Activated T-cell treated with anti-CD3 and anti-CD28 coated beads for 48 hours (primary cell): ENCODE data around the gene PRKAG2.
"Not testable (repeated sequence)": the region's sequence is repeated elsewhere in the genome, so short reads cannot be mapped to it uniquely, and the experiment has no call there.

Experiments used
- DNase-seq: peaks from one replicate; pipeline ENCODE4 v3.0.0-alpha.2; 2020; ENCODE audit warnings: low read depth

The PRKAG2 gene

GRCh38 chr7:151550656-151551286, 326.1 kb downstream of the PRKAG2 start:
- no peak for DNase-seq

DNA sequence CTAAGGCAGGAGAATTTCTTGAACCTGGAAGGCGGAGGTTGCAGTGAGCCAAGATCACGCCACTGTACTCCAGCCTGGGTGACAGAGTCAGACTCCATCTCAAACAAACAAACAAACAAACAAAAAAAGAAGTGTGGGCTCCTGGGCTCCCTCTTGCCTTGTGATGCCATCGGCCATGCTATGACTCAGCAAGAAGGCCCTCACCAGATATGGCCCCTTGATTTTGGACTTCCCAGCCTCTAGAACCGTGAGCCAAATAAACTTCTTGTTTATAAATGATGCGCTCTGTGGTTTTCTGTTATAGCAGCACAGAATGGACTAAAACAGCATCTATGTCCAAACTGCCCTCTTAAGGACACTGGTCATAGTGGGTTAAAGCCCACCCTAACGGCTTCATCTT, 327.3 kb downstream of the PRKAG2 start:
- DNase-seq: no peak

DNA sequence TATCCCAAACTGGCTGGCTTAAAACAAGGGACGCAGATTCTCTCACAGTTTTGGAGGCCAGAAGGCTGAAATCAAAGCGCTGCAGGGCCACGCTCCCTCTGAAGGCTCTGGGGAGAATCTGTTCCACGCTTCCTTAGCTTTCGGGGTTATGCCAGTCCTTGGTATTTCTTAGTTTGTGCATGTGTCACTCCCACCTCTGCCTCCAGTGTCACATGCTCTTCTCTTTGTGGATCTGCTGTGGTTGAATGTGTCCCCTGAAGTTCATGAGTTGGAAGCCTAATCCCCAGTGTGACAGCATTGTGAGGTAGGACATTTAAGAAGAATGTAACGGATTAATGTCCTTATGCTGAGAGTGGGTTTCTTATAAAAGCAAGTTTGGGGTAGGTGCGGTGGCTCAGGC, 327.8 kb downstream of the PRKAG2 start:
- DNase-seq: no peak

DNA sequence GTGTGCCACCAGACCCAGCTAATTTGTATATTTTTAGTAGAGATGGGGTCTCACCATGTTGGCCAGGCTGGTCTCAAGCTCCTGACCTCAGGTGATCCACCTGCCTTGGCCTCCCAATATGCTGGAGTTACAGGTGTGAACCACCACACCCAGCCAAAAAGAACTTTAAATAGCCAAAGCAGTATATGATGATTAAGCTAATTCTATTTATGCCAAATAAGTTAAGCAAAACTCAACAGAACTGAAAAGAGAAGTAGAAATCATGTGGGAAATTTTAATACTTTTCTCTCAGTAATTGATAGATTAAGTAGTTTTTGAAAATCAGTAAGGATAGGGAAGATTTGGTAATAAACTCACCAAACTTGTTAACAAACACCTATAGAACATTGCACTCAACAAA, 332.7 kb downstream of the PRKAG2 start:
- no peak for DNase-seq

GRCh38 chr7:151542606-151543130, 334.2 kb downstream of the PRKAG2 start:
- no peak for DNase-seq

DNA sequence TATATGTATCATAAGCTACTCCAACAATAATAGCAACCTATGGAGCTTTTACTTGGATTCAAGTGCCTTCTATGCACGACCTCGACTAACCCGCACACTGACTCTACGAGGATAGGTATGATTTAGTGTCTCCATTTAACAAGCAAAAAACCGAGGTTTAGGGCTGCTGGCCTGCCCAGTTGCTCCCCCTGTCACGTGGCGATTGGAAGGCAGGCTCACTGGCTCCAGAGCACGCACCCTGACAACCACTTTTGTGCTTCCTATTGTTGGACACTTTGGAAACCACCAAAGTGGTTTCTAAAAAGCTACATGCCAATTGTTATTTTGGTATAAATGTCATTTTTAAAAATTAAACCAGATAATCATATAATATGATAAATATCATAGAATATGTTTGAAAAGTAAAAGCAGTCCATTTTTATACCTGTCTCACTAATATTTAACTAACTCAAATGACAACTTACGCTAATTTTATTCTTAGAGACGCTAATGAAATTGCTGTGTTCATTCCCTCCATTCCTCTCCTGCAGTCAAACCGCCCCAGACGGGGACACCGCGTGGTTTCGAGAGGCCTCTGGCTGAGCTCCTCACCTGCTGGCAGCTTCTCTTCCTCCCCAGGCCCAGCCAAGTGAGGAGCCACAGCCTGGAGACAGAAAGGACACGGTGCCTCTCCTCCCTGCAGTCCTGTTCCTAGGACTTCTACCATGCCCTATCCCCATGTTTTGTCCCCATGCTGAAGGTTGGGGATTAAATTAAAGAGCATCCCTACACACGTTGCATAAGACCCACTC, 335.0 kb downstream of the PRKAG2 start:
- no peak for DNase-seq

DNA sequence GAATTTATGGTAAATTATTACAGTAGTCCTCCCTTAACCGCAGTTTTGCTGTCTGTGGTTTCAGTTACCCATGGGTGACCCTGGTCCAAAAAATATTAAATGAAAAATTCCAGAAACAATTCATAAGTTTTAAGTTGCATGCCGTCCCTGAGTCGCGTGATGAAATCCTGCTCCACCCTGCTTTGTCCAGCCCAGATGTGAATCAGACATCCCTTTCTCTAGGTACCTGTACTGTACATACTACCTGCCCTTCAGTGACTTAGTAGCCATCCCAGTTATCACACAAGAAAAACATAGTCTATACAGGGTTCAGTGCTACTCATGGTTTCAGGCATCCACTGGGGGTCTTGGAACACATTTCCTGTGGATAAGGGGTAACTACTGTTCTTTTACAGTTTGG, 336.8 kb downstream of the PRKAG2 start:
- DNase-seq: no peak

- DNase-seq: no peak
Measured at GRCh38 chr7:151539088-151539671, 337.7 kb downstream of the PRKAG2 start.

DNA sequence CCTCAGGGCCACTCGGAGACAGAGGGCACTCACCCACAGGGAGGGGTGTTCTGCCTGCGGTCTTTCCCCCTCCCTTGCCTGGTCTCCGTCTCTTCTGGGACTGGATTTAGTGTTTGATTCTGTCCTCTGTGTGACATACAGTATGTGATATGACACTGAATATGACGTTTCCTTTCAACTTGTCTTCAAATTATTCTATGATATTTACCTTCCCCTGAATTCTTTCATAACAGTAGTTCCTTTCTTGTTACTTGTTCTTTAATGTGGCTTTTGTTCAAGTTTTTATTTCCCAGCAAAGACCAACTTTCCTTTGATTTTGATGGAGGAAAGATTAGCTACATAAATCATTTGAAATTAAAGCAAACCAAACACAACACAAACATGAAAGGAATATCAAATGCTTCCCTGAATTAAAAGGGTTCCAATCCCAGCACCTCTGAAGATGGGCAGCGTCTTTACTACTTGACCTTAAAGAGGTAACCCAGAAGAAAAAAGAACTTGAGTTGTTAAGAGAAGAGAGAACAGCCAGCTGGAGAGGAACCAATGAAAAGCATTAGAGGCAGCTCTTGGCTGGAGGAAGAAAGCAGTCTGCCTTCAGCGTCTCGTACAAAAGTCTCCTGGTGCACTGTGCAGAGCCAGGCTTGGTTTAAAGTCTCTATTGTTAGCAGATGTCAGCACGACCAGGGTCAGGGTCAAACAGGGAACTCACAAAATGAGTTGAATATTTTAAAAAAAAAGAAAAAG, 338.9 kb downstream of the PRKAG2 start:
- no peak for DNase-seq

DNA sequence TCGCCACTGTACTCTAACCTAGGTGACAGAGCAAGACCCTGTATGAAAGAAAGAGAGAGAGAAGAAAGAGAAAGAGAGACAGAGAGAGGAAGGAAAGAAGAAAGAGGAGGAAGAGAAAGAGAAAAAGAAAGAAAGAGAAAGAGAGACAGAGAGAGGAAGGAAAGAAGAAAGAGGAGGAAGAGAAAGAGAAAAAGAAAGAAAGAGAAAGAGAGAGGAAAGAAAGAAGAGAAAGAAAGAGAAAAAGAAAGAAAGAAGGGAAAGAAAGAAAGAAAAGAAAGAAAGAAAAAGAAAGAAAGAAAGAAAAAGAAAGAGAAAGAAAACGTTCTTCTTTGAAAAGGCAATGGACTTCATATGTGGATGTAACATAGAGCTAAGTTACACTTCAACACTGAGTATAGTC, 340.7 kb downstream of the PRKAG2 start:
- not testable (repeated sequence) for DNase-seq

DNA sequence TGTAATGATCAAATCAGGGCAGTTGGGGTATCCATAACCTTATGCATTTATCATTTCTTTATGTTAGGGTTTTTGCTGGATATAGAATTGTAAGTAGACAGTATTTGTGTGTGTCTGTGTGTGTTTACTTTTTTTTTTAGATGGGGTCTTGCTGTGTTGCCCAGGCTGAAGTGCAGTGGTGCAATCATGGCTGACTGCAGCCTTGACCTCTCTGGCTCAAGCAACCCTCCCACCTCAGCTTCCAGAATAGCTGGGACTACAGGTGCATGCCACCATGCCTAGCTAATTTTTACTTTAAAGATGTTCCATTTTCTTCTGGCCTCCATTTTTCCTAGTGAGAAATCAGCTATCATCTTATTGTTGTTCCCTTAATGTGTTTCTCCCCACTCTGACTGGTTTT, 347.1 kb downstream of the PRKAG2 start:
- no peak for DNase-seq

DNA sequence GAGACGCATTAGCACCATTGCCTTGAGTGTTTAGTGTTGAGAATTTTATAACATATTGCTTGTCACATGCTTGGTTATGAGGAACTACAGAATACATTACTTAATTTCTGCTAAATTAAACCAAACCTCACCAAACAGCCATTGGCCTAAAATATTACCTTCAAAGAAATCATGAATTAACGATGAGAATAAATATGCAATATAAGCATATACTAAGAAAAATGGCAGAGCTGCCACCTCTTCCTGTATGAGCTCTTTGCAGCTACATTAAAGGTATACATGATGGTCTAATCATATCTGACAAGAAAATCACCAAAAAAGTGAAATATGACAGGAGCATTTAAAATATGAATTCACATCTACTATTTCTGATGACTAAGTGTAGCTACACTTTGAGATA, 352.1 kb downstream of the PRKAG2 start:
- no peak for DNase-seq

DNA sequence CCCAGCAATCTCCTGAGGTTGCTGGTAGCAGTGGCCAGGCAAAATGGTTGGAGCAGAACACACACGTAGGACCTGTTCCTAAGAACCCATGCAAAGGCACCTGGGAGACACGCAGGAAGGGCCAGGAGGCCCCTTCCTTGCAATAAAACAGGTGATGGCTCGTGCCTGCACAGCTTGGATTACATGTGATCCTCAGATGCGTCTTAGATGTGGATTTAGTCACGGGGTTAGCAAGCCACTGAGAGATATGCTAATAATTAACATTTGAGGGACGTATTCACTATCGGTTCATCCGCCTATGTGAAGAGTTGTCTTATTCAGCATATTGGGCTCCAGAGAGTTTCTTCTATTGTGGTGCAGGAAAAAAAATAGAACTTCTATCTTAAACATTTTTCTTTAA, 352.6 kb downstream of the PRKAG2 start:
- no peak for DNase-seq

DNA sequence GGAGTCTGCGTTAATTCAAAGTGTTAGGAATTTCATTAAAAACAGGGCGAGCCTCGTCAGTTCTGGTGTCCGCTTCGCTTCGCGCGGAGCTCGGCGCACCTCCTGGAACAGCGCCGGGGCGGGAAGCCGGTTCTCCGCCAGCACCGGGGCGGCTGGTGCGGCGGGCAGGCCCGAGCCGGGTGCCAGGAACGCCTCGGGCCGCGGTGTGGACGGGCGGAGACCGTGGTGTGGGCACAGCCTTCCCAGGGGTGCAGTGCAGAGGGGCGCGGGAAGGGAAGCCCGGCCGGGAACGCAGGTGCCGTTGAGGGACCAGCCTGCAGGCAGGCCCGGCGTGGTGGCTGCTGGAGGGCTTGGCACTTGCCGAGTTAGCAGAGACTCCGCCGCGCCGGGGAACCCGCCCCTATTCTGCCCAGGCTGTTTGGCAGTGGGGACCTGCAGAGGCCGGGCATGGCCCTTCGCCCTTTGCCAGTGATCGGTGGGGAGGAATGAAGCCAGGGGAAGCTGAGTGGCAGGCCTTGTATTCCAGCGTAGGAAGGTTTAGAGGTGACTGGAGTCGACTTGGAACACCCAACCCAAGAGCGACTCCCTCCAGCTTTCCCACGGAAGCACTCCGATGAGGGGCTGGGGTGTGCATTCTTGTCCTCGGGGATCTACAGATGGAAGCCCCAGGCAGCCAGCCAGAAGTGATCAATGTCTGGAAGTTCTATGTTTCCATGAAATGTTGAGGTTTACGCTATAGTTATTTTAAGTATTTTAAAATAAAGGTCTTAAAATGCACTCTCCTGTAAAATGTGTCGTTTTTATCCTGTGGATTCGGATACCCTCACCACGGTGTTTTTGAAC, 356.3 kb downstream of the PRKAG2 start:
- peak; percentile 39 for DNase-seq

DNA sequence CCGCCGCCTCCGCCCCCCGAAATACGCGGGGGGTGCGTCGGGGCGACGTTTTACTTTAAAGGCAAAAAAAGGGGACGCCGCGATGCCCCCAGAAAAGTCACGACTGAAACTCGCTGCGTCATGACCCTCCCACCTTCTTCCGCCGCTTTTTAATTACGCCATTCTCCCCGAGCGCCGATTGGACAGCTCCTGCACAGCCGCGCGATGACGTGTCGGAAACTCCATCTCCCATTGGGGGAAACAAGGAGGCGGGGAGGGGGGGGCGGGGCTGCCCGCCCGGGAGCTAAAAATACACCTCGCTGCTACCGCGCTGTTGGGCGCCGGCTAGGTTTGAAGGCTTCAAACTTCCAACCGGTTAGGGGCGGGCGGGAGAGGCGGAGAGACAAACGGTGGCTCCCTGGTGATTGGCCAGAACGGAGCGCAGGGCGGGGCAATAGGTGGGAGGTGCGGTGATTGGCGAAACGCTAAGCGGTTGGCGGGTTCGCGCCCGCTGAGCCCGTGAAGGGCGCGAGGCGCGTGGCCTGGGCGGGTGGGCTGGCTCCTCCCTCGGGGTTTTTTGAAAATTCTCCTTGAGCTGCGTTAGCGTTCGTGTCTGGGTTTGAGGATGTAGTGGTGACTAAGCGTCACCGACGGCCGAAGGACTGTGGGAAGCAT, 357.0 kb downstream of the PRKAG2 start, which contains the start of gene RHEB:
RHEB (minus strand) TSS at position 131 of the 654 bp plus-strand sequence. CDS start 384 bp downstream, outside the sequence.
- DNase-seq: peak; percentile 98

- DNase-seq: peak; percentile 61
Measured at GRCh38 chr7:151518947-151519764, 357.8 kb downstream of the PRKAG2 start.

DNA sequence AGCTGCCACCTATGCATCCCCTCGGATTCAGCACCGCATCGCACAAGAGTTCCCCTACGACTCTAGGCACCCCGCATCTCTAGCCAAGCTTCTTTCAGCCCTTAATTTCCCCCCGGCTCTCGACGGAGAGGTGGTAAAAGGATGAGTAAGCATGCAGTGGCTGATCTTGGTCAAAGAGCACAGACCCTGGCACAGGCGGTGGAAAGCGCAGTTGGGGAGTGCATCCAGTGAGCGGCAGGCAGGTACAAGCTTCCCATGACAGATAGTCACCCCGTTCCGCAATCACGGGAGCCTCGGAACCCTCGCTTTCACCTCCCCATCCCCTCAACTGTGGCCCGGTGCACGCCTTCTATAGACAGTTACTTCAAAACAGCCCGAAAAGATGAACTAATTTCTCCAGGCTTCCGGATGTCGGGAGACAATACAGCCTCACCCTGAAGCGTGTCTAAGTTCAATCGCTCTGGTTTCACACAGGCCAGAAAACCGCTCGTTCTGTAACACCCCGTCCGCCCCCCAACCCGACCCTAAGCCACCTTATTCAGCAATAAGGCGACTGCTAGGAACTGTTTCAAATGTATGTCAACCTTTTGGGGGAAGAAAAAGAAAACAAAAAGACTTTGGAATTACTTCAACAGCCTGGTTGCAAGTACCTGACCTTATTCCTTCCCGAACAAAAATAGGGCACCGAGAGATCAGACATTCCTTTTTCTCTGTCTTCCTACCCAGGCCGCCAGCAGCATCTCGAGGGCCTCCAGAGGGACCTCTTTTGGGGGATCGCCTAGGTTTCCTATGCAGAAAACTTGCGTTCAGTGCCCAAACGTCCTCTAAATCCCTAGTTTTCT, 358.6 kb downstream of the PRKAG2 start:
- DNase-seq: peak; percentile 59

GRCh38 chr7:151517601-151518104, 359.3 kb downstream of the PRKAG2 start:
- no peak for DNase-seq

GRCh38 chr7:151515276-151515565, 361.7 kb downstream of the PRKAG2 start:
- DNase-seq: no peak
